Ascending aorta (tissue), 2 donors: Measurements from ENCODE around the gene ESR2. TPM values are rescaled to one million over a fixed set of nuclear protein-coding genes. Genes with fewer than 3 reads are reported as not detected.

ENCODE experiments used
- DNase-seq, 2 donors: peaks; one replicate each; pipeline ENCODE4 v3.0.0-alpha.2; 2019; ENCODE audit warnings: low spot score in 2 of 2
- H3K27ac ChIP-seq, 2 donors: fragments of 200-600 bp; sonication (generic); one replicate each; pipeline ENCODE4 v1.5.1; 2016 to 2017; ENCODE audit warnings: mild to moderate bottlenecking in 1 of 2
- H3K27me3 ChIP-seq: fragments of 200-600 bp; sonication (generic); one replicate; pipeline ENCODE4 v1.5.1; 2017
- H3K36me3 ChIP-seq, 2 donors: fragments of 200-600 bp; sonication (generic); one replicate each; pipeline ENCODE4 v1.5.1; 2016
- H3K4me1 ChIP-seq, 2 donors: fragments of 200-600 bp; sonication (generic); one replicate each; pipeline ENCODE4 v1.5.1; 2016 to 2017; ENCODE audit warnings: mild to moderate bottlenecking in 1 of 2
- H3K4me3 ChIP-seq, 2 donors: fragments of 200-600 bp; sonication (generic); one replicate each; pipeline ENCODE4 v1.5.1; 2016 to 2017; ENCODE audit warnings: mild to moderate bottlenecking in 1 of 2
- H3K9me3 ChIP-seq, 2 donors: fragments of 200-600 bp; sonication (generic); one replicate each; pipeline ENCODE4 v1.5.1; 2016
- intact Hi-C: fragments of 100-400 bp; cut with DNase I; formaldehyde crosslinking; loops from one replicate; pipeline ENCODE4 v1.15.1; 2023
- total RNA-seq: library from RNA; depleted of rRNA; stranded (reverse); fragments of >200 nt; gene quantifications from one replicate; pipeline ENCODE4 v1.1.0, GENCODE V29; 2016
- TF ChIP-seq, protein P1 (sequence below), 3 experiments: fragments of 200-600 bp in 2 of 3; fragments of 450-650 bp in 1 of 3; sonication (generic) in 2 of 3; IDR thresholded peaks; one replicate each; pipeline ENCODE4 v1.5.1; 2016 to 2019; ENCODE audit warnings: antibody characterized with exemption in 3 of 3, mild to moderate bottlenecking in 1 of 3, moderate library complexity in 1 of 3

The ESR2 gene
- total RNA-seq, 1 donor from 2014 or later, result not detected

DNA sequence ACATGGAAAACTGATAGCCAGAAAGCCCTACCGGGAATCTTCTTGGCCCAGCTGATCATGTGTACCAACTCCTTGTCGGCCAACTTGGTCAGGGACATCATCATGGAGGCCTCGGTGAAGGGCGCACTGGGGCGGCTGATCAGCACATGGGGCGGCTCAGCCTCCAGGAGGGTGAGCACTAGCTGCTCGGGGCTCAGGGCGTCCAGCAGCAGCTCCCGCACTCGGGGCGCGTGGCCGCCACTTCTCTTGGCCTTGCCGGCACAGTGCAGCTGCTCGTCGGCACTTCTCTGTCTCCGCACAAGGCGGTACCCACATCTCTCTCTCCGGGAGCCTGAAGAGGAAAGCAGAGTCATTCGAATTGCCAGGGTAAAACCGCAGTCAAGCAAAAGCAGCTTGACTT, 33.8 kb downstream of the ESR2 start:
- DNase-seq, result no peak
- Histone ChIP-seq H3K9me3 (no peaks in the 10 kb centered on the region), H3K36me3 (no peaks in the 10 kb centered on the region)

DNA sequence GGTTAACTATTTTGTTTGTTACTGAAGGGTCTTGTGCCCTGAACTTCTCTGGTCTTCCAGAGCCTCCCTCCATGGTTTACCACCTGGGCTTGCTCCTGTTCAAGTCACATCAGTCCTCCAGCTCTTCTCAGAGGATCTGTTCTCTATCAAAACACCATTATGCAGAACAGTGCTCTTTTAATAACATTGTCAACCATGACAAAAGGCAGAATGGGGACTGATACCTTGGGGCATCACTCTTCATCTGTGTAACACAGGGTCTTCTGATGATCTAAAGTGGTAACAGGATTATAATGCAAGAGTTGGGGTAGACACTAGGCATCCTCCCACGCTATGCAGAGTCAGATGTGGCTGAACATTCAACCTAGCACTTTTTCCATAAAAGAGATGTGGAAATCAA, 38.4 kb downstream of the ESR2 start:
- intact Hi-C loops, result no loop called here
- Histone ChIP-seq H3K4me1 (no peaks in the 10 kb centered on the region), H3K36me3 (no peaks in the 10 kb centered on the region), H3K4me3 (no peak overlapping the region), H3K9me3 (no peaks in the 10 kb centered on the region), H3K27ac (no peak overlapping the region), H3K27me3 (no peaks in the 10 kb centered on the region)
- DNase-seq, result no peak
- TF ChIP-seq, protein P1, sequence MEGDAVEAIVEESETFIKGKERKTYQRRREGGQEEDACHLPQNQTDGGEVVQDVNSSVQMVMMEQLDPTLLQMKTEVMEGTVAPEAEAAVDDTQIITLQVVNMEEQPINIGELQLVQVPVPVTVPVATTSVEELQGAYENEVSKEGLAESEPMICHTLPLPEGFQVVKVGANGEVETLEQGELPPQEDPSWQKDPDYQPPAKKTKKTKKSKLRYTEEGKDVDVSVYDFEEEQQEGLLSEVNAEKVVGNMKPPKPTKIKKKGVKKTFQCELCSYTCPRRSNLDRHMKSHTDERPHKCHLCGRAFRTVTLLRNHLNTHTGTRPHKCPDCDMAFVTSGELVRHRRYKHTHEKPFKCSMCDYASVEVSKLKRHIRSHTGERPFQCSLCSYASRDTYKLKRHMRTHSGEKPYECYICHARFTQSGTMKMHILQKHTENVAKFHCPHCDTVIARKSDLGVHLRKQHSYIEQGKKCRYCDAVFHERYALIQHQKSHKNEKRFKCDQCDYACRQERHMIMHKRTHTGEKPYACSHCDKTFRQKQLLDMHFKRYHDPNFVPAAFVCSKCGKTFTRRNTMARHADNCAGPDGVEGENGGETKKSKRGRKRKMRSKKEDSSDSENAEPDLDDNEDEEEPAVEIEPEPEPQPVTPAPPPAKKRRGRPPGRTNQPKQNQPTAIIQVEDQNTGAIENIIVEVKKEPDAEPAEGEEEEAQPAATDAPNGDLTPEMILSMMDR (IDR thresholded peaks at IDR 0.05), result no peak

More for the DNA sequence above, 33.8 kb downstream of the ESR2 start:
- H3K27me3 ChIP-seq, result no peaks in the 10 kb centered on the region
- no peak overlapping the region for H3K4me3 ChIP-seq
- intact Hi-C loops, result no loop called here
- TF ChIP-seq, protein P1 (IDR thresholded peaks at IDR 0.05), result no peak
- H3K27ac ChIP-seq, result no peak overlapping the region
- no peaks in the 10 kb centered on the region for H3K4me1 ChIP-seq

DNA sequence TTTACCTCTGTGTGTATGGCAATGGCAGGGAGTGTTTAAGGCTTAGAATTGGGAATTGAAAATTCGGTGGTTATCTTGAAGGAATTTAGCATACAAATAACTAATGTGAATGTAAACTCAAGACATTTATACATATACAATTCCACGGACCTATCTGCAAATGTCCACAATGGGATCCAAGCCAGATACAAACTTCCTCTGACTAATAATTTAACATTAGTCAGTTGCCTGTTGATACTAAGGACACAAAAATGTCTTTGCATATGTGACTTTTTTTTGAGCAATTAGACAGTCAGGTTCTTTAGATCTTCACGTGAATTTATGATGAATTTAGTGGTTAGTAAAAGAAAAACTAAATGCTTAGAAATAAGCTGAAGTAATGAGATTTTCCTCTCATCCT, 40.5 kb downstream of the ESR2 start:
- Histone ChIP-seq H3K4me1 (no peaks in the 10 kb centered on the region), H3K27ac (no peak overlapping the region), H3K9me3 (no peaks in the 10 kb centered on the region), H3K36me3 (no peaks in the 10 kb centered on the region), H3K4me3 (no peak overlapping the region), H3K27me3 (no peaks in the 10 kb centered on the region)
- intact Hi-C loops, result no loop called here
- TF ChIP-seq, protein P1 (IDR thresholded peaks at IDR 0.05), result no peak
- no peak for DNase-seq

DNA sequence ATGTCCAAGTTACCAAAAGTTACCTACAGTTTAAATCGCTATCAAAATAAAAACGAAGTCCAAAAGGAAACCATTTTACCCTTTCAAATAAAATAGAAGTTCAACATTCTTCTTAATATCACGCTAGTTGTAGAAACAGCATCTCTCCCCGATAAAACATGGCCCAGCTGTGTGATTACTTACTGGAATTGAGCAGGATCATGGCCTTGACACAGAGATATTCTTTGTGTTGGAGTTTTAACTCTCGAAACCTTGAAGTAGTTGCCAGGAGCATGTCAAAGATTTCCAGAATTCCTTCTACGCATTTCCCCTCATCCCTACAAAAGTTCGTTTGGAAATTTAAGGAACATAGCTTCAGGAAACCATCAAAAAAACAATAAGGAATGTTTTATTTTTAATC, 44.8 kb downstream of the ESR2 start:
- Histone ChIP-seq H3K27ac (no peak overlapping the region), H3K4me1 (no peaks in the 10 kb centered on the region), H3K4me3 (no peak overlapping the region), H3K36me3 (no peaks in the 10 kb centered on the region), H3K27me3 (no peaks in the 10 kb centered on the region), H3K9me3 (no peaks in the 10 kb centered on the region)
- TF ChIP-seq, protein P1 (IDR thresholded peaks at IDR 0.05), result no peak
- intact Hi-C loops, result no loop called here
- DNase-seq, result no peak

DNA sequence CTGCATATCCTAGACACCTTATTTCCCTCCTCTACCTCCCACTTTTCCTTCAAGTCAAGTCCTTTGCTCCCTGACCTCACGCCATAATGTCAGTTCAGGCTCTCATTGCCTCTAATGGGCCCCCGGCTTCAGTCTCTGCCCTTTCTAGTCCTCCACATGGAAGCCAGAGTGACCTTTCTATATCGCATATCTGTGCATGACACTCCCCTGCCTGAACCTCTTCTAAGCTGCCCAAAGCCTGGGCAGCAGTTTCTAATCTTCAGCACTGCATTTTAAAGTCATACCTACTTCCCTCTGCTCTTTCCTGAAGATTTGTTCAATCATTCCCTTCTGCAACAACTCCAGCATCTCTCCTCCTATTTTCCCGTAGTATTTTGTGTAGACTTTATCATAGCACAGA, 45.5 kb downstream of the ESR2 start:
- Histone ChIP-seq H3K9me3 (no peaks in the 10 kb centered on the region), H3K27ac (no peak overlapping the region), H3K27me3 (no peaks in the 10 kb centered on the region), H3K4me3 (no peak overlapping the region), H3K4me1 (no peaks in the 10 kb centered on the region), H3K36me3 (no peaks in the 10 kb centered on the region)
- TF ChIP-seq, protein P1 (IDR thresholded peaks at IDR 0.05), result no peak
- intact Hi-C loops, result no loop called here
- no peak for DNase-seq

DNA sequence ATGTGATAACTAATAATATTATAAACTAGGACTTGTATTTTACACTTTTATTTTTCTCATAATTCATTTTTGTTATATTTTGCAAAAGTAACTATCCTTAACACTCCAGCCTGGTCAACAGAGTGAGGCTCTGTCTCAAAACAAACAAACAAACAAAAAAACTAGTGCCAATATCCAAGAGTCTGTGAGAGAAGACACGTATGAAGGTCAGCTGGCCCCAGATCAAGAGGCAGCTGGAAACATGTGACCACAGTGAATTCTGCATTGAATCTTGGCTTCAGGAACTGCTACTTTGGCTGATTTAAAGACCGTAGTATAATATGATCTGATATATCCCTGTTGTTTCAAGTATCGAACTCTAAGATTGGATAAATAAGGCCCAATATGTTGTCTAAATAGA, 47.0 kb downstream of the ESR2 start:
- no peak for DNase-seq
- TF ChIP-seq, protein P1 (IDR thresholded peaks at IDR 0.05), result no peak
- Histone ChIP-seq H3K9me3 (no peaks in the 10 kb centered on the region), H3K36me3 (no peaks in the 10 kb centered on the region), H3K4me1 (no peaks in the 10 kb centered on the region), H3K4me3 (no peak overlapping the region), H3K27ac (no peak overlapping the region), H3K27me3 (no peaks in the 10 kb centered on the region)
- intact Hi-C loops, result no loop called here
